ENCODE measurements around the gene DTNA.

The DTNA gene

DNA sequence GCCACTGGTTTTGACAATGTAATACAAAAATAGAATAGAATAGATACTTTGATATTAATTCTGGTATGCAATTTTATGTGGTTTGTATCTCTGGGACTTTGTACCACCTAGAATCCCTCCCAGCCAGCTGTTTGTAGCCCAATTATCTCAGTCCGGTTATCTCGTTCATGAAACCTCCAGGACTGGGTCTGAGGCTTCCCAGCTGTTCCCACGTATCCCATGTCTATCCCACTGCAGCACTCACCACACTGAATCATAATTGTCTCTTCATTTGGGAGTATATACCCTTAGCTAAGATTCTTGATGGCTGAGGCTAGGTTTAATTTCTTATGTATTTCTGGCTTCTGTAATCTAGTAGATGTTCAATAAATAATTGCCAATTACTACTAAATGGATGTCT is 226.7 kb downstream of the DTNA start:
- no peak for DNase-seq (ENCODE audit: low read depth, low spot score)
- Histone ChIP-seq H3K9me3 (ENCODE audit: insufficient read depth, low read length) (no peaks in the 10 kb centered on the region), H3K36me3 (ENCODE audit: insufficient read depth, insufficient read length, low read length) (no peaks in the 10 kb centered on the region), H3K9ac (ENCODE audit: insufficient read length, low read depth) (no peak overlapping the region), H3K4me1 (ENCODE audit: insufficient read depth, insufficient read length) (no peaks in the 10 kb centered on the region), H3K4me3 (ENCODE audit: insufficient read length, low read depth) (no peak overlapping the region), H3K27me3 (ENCODE audit: insufficient read depth, insufficient read length) (no peaks in the 10 kb centered on the region)
- TF ChIP-seq SUZ12 (IDR thresholded peaks at IDR 0.05; ENCODE audit: extremely low read depth, insufficient read depth, insufficient read length) (no peak), YY1 (IDR thresholded peaks at IDR 0.05; ENCODE audit: insufficient read depth, insufficient read length) (no peak), ZNF274 (IDR thresholded peaks at IDR 0.05; ENCODE audit: low read depth, low read length) (no peak)

DNA sequence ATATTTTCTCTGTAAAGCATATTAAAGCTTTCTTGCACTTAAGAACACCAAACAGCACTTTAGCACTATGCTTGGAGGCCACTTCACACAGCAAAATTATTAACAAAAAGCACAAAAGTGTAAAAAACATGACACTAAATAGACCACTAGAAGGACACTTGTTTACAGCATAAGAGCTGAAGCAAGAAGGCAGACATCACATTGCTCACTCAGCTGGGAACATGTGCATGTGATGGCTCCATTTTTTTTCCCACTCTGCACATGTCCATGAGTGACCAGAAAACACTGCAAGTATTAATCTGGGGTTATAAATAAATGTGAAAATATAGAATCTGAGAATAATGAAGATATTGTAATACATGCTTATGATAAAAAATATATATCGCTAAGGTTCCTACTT is 228.0 kb downstream of the DTNA start:
- Histone ChIP-seq H3K9ac (ENCODE audit: insufficient read length, low read depth) (no peak overlapping the region), H3K4me3 (ENCODE audit: insufficient read length, low read depth) (no peak overlapping the region), H3K27me3 (ENCODE audit: insufficient read depth, insufficient read length) (no peaks in the 10 kb centered on the region), H3K4me1 (ENCODE audit: insufficient read depth, insufficient read length) (no peaks in the 10 kb centered on the region), H3K36me3 (ENCODE audit: insufficient read depth, insufficient read length, low read length) (no peaks in the 10 kb centered on the region), H3K9me3 (ENCODE audit: insufficient read depth, low read length) (no peaks in the 10 kb centered on the region)
- no peak for DNase-seq (ENCODE audit: low read depth, low spot score)
- TF ChIP-seq SUZ12 (IDR thresholded peaks at IDR 0.05; ENCODE audit: extremely low read depth, insufficient read depth, insufficient read length) = no peak
- TF ChIP-seq YY1 (IDR thresholded peaks at IDR 0.05; ENCODE audit: insufficient read depth, insufficient read length) = no peak
- TF ChIP-seq ZNF274 (IDR thresholded peaks at IDR 0.05; ENCODE audit: low read depth, low read length) = no peak
